OCI-LY3 (cell line): ENCODE results near the gene GPR132.

Experiments used
- H2AFZ ChIP-seq: fragments of 200-600, 300-600 bp; shearing (Covaris generic); 2 replicates; pipeline ENCODE4 v1.6.0; 2014; ENCODE audit warnings: antibody characterized with exemption, low read depth, low read length
- H3K27ac ChIP-seq: fragments of 200-600, 300-600 bp; sonication (generic); 2 replicates; pipeline ENCODE4 v1.5.1; 2014; ENCODE audit warnings: mild to moderate bottlenecking, low read length, moderate library complexity, mixed read lengths
- H3K27me3 ChIP-seq: fragments of 200-600, 300-600 bp; sonication (generic); 2 replicates; pipeline ENCODE4 v1.6.1; 2014; ENCODE audit warnings: low read depth, low read length, mixed read lengths
- H3K36me3 ChIP-seq: fragments of 200-600, 300-600 bp; sonication (generic); replicated peaks from 2 replicates; pipeline ENCODE3; 2014; ENCODE audit warnings: low read depth, low read length, mixed read lengths
- H3K4me1 ChIP-seq: fragments of 300-600, 200-600 bp; sonication (generic); 2 replicates; pipeline ENCODE4 v1.6.1; 2014; ENCODE audit warnings: low read length, mixed read lengths
- H3K4me2 ChIP-seq: fragments of 200-600, 300-600 bp; sonication (generic); 2 replicates; pipeline ENCODE4 v1.6.1; 2014; ENCODE audit warnings: low read length, mixed read lengths
- H3K4me3 ChIP-seq: fragments of 300-600, 200-600 bp; sonication (generic); 2 replicates; pipeline ENCODE4 v1.5.1; 2014; ENCODE audit warnings: antibody characterized with exemption, mild to moderate bottlenecking, low read length, moderate library complexity
- H3K79me2 ChIP-seq: fragments of 300-600, 200-600 bp; shearing (Covaris generic); 2 replicates; pipeline ENCODE4 v1.6.1; 2014; ENCODE audit warnings: mild to moderate bottlenecking, low read length, mixed read lengths
- H3K9ac ChIP-seq: fragments of 300-600, 200-600 bp; shearing (Covaris generic); 2 replicates; pipeline ENCODE4 v1.6.0; 2014; ENCODE audit warnings: mild to moderate bottlenecking, low read length, moderate library complexity
- H3K9me3 ChIP-seq: fragments of 200-600, 300-600 bp; shearing (Covaris generic); 2 replicates; pipeline ENCODE4 v1.6.1; 2014; ENCODE audit warnings: low read length, mixed read lengths; ENCODE audit not compliant: insufficient read depth
- H4K20me1 ChIP-seq: fragments of 200-600, 300-600 bp; sonication (generic); 2 replicates; pipeline ENCODE4 v1.6.1; 2016; ENCODE audit warnings: low read length, mixed read lengths; ENCODE audit not compliant: insufficient read depth
- EZH2phosphoT487 ChIP-seq: fragments of 200-600 bp; shearing (Covaris generic); IDR thresholded peaks from 2 replicates; pipeline ENCODE4 v1.6.1; 2018; ENCODE audit warnings: antibody characterized with exemption, mixed run types, low read depth
- TF ChIP-seq, protein P1 (sequence below): fragments of 200-600, 300-600 bp; sonication (generic); IDR thresholded peaks from 2 replicates; pipeline ENCODE4 v1.5.1; 2014; ENCODE audit warnings: antibody characterized with exemption, low read length, low read depth

Gene GPR132

GRCh38 chr14:105011312-105011990 is 53.8 kb downstream of the GPR132 start:
- peaks cover 26% of the 10 kb centered on the region for H3K4me1 ChIP-seq
- H4K20me1 ChIP-seq: peaks cover 92% of the 10 kb centered on the region
- H3K9me3 ChIP-seq: no peaks in the 10 kb centered on the region
- TF ChIP-seq, protein P1, sequence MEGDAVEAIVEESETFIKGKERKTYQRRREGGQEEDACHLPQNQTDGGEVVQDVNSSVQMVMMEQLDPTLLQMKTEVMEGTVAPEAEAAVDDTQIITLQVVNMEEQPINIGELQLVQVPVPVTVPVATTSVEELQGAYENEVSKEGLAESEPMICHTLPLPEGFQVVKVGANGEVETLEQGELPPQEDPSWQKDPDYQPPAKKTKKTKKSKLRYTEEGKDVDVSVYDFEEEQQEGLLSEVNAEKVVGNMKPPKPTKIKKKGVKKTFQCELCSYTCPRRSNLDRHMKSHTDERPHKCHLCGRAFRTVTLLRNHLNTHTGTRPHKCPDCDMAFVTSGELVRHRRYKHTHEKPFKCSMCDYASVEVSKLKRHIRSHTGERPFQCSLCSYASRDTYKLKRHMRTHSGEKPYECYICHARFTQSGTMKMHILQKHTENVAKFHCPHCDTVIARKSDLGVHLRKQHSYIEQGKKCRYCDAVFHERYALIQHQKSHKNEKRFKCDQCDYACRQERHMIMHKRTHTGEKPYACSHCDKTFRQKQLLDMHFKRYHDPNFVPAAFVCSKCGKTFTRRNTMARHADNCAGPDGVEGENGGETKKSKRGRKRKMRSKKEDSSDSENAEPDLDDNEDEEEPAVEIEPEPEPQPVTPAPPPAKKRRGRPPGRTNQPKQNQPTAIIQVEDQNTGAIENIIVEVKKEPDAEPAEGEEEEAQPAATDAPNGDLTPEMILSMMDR: no peak
- TF ChIP-seq EZH2phosphoT487: no peak
- H3K9ac ChIP-seq: no peak overlapping the region
- no peak overlapping the region for H3K4me2 ChIP-seq
- no peak overlapping the region for H3K27ac ChIP-seq
- H3K36me3 ChIP-seq: peaks cover 66% of the 10 kb centered on the region
- H3K27me3 ChIP-seq: no peaks in the 10 kb centered on the region
- peaks cover 93% of the 10 kb centered on the region for H3K79me2 ChIP-seq
- H3K4me3 ChIP-seq: no peak overlapping the region
- H2AFZ ChIP-seq: no peak overlapping the region

GRCh38 chr14:105010891-105011291 is 54.3 kb downstream of the GPR132 start:
- Histone ChIP-seq H4K20me1 (peaks cover 91% of the 10 kb centered on the region), H3K4me3 (no peak overlapping the region), H3K9ac (no peak overlapping the region), H3K9me3 (no peaks in the 10 kb centered on the region), H3K27ac (no peak overlapping the region), H2AFZ (no peak overlapping the region), H3K36me3 (peaks cover 64% of the 10 kb centered on the region), H3K4me1 (peaks cover 20% of the 10 kb centered on the region), H3K79me2 (peaks cover 92% of the 10 kb centered on the region), H3K4me2 (no peak overlapping the region), H3K27me3 (no peaks in the 10 kb centered on the region)
- TF ChIP-seq, protein P1: no peak

DNA sequence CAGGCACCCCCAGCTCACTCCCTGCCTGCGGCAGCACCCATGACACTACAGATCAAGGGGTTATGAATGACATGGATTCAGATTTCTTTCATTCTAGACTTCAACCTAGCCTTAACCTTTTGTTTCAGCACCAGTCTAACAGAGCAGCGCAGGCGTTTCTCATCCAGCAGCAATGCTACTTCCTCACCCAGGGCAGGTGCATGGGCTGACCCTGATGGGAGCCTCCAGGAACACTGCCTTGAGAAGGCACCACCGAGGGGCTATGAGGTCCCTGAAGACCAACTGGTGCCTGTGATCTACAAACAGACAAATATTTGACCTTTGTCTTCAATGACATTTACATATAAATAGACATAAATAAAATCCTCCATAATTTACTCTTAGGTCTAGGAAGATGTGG is 55.1 kb downstream of the GPR132 start:
- no peak overlapping the region for H3K27ac ChIP-seq
- peaks cover 15% of the 10 kb centered on the region for H3K4me1 ChIP-seq
- H3K4me3 ChIP-seq: no peak overlapping the region
- H3K9ac ChIP-seq: no peak overlapping the region
- H3K36me3 ChIP-seq: peaks cover 58% of the 10 kb centered on the region
- H3K9me3 ChIP-seq: no peaks in the 10 kb centered on the region
- H3K27me3 ChIP-seq: no peaks in the 10 kb centered on the region
- H4K20me1 ChIP-seq: peaks cover 86% of the 10 kb centered on the region
- peaks cover 84% of the 10 kb centered on the region for H3K79me2 ChIP-seq
- no peak overlapping the region for H2AFZ ChIP-seq
- H3K4me2 ChIP-seq: no peak overlapping the region
- TF ChIP-seq, protein P1: no peak
- TF ChIP-seq EZH2phosphoT487: no peak

DNA sequence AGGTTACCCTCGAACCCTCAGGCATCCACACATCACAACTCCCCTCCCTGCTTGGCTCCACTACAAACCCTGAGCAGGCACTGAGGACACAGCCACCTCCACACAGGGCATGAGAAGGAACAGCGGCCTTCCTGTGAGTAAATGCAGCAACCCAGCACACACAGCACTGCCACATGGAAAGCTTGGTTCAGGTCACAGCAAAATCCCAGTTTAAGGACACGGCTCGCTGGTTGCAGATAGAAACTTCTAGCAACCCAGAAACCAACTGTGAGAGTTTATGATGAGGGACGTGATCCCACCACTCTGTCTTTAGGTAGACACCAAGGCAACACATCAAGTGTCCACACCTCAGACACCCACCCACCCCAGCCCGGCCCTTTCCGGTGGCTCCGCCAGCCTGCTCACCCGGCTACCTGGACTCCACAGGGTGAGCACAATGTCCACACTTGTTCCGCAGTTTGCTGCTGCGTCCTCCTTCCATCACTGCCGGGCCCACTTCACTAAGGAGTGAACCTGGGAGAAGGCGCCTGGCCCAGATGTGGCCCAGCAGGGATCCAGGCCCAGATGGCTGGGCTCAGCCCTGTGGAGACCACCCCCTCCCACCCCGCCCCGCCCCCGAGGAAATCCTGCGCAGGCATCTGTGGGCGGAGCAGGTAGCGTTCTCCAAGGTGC is 57.5 kb downstream of the GPR132 start:
- peaks cover 60% of the 10 kb centered on the region for H3K79me2 ChIP-seq
- H3K36me3 ChIP-seq: peaks cover 49% of the 10 kb centered on the region
- peaks cover 65% of the 10 kb centered on the region for H4K20me1 ChIP-seq

More for the DNA sequence above, 57.5 kb downstream of the GPR132 start:
- Histone ChIP-seq H3K9me3 (no peaks in the 10 kb centered on the region), H3K9ac (no peak overlapping the region), H3K27me3 (no peaks in the 10 kb centered on the region), H3K27ac (no peak overlapping the region), H3K4me2 (no peak overlapping the region), H3K4me3 (no peak overlapping the region), H3K4me1 (peaks cover 8% of the 10 kb centered on the region), H2AFZ (no peak overlapping the region)
- no peak for TF ChIP-seq EZH2phosphoT487
- TF ChIP-seq, protein P1: no peak
